A549 (cell line): ENCODE measurements around the gene RLN2. TPM values are rescaled to one million over a fixed set of nuclear protein-coding genes. Genes with fewer than 3 reads are reported as not detected.

ENCODE experiments used
- ATAC-seq, 2 experiments: fragments of 200-7000 bp in 1 of 2; fragments of >200 bp in 1 of 2; cut with Nextera tagmentation in 1 of 2; cut with Tn5 transposase in 1 of 2; 3 replicates each; pipeline versions ENCODE4 v1.8.0 to v1.9.1; 2018 to 2020; ENCODE audit warnings: mild to moderate bottlenecking in 1 of 2, moderate library complexity in 1 of 2
- CTCF ChIA-PET: fragments of 300-600 bp; sonication (Branson Sonifier 250); formaldehyde crosslinking; extraction: SDS; loops from one replicate; lab custom pipeline; 2021; ENCODE audit warnings: antibody characterized with exemption, inconsistent platforms; lab: Yijun Ruan, JAX
- POLR2A ChIA-PET: fragments of 350-600 bp; formaldehyde crosslinking; extraction: SDS; loops from one replicate; lab custom pipeline; 2021; ENCODE audit warnings: antibody characterized with exemption, inconsistent platforms; lab: Yijun Ruan, JAX
- DNase-seq, 2 experiments: peaks; one replicate each; pipeline versions ENCODE4 v3.0.0 to v3.0.0-alpha.2; 2011 to 2016; ENCODE audit warnings: low read depth in 1 of 2, low spot score in 1 of 2
- FAIRE-seq: peaks from 2 replicates; lab custom pipeline; 2011; peaks lifted over from hg19 to GRCh38; lab: Jason Lieb, UNC
- H3K27ac ChIP-seq, 2 experiments: fragments of >200 bp; sonication (Bioruptor Twin); formaldehyde crosslinking; 3 replicates each; pipeline ENCODE4 v1.5.1; 2016 to 2017
- H3K4me1 ChIP-seq: fragments of >200 bp; sonication (Bioruptor Twin); formaldehyde crosslinking; 3 replicates; pipeline ENCODE4 v1.6.1; 2016
- H3K4me2 ChIP-seq: fragments of >200 bp; sonication (Bioruptor Twin); formaldehyde crosslinking; 3 replicates; pipeline ENCODE4 v1.6.1; 2016
- H3K4me3 ChIP-seq: fragments of >200 bp; sonication (Bioruptor Twin); formaldehyde crosslinking; 3 replicates; pipeline ENCODE4 v1.5.1; 2016
- H3K9me3 ChIP-seq: fragments of >200 bp; sonication (Bioruptor Twin); formaldehyde crosslinking; 3 replicates; pipeline ENCODE4 v1.6.1; 2016
- BCL3 ChIP-seq: fragments of >200 bp; sonication (Bioruptor Twin); formaldehyde crosslinking; IDR thresholded peaks from 3 replicates; pipeline ENCODE4 v1.6.1; 2016
- BHLHE40 ChIP-seq: IDR thresholded peaks from 2 replicates; pipeline ENCODE4 v1.6.1; 2012; ENCODE audit warnings: low read depth, low read length, inconsistent platforms
- CEBPB ChIP-seq, 2 experiments: fragments of >200 bp in 1 of 2; sonication (Bioruptor Twin) in 1 of 2; formaldehyde crosslinking in 1 of 2; IDR thresholded peaks; 2 replicates each; pipeline ENCODE4 v1.6.1; 2012 to 2016
- CHD2 ChIP-seq: fragments of 150-350 bp; IDR thresholded peaks from 2 replicates; pipeline ENCODE4 v1.6.1; 2014; ENCODE audit warnings: low read length; ENCODE audit not compliant: partially characterized antibody
- E2F6 ChIP-seq: IDR thresholded peaks from 2 replicates; pipeline ENCODE4 v1.6.1; 2012; ENCODE audit warnings: low read depth, borderline replicate concordance
- EP300 ChIP-seq, 2 experiments: fragments of >200 bp; sonication (Bioruptor Twin); formaldehyde crosslinking; IDR thresholded peaks; 2 replicates in 1 of 2; 3 replicates in 1 of 2; pipeline ENCODE4 v1.6.1; 2016 to 2017
- ESRRA ChIP-seq: fragments of 150-350 bp; IDR thresholded peaks from 2 replicates; pipeline ENCODE4 v1.6.1; 2014; ENCODE audit warnings: mild to moderate bottlenecking, low read length, borderline replicate concordance
- HDAC2 ChIP-seq: fragments of 200-600 bp; sonication (generic); IDR thresholded peaks from 2 replicates; pipeline ENCODE4 v1.6.1; 2016
- HEYL ChIP-seq: fragments of 250-450 bp; sonication (Bioruptor Pico); IDR thresholded peaks from 2 replicates; pipeline ENCODE4 v1.8.0; 2021; ENCODE audit warnings: mild to moderate bottlenecking, moderate library complexity
- HMGXB4 ChIP-seq: fragments of 250-450 bp; sonication (Bioruptor Pico); IDR thresholded peaks from 2 replicates; pipeline ENCODE4 v1.5.0; 2021; ENCODE audit warnings: mild to moderate bottlenecking, moderate library complexity, borderline replicate concordance
- HOXA7 ChIP-seq: fragments of 250-450 bp; sonication (Bioruptor Pico); IDR thresholded peaks from 2 replicates; pipeline ENCODE4 v1.5.0; 2020; ENCODE audit warnings: mild to moderate bottlenecking, moderate library complexity
- HOXB5 ChIP-seq: fragments of 250-450 bp; sonication (Bioruptor Pico); IDR thresholded peaks from 2 replicates; pipeline ENCODE4 v1.5.0; 2020; ENCODE audit warnings: mild to moderate bottlenecking, moderate library complexity
- MAFK ChIP-seq: fragments of 450-650 bp; IDR thresholded peaks from 2 replicates; pipeline ENCODE4 v1.6.1; 2014; ENCODE audit not compliant: partially characterized antibody
- MAX ChIP-seq: IDR thresholded peaks from 2 replicates; pipeline ENCODE4 v1.6.1; 2012
- PBX3 ChIP-seq: IDR thresholded peaks from 2 replicates; pipeline ENCODE4 v1.6.1; 2012
- PHF8 ChIP-seq: fragments of 200-600 bp; sonication (generic); IDR thresholded peaks from 2 replicates; pipeline ENCODE4 v1.6.1; 2016; ENCODE audit warnings: low read depth, mild to moderate bottlenecking, antibody characterized with exemption, moderate library complexity, borderline replicate concordance
- REST ChIP-seq: fragments of 200-600 bp; sonication (generic); IDR thresholded peaks from 2 replicates; pipeline ENCODE4 v1.6.1; 2016; ENCODE audit warnings: antibody characterized with exemption, mild to moderate bottlenecking, moderate library complexity
- TP53 ChIP-seq: fragments of 250-450 bp; sonication (Bioruptor Pico); IDR thresholded peaks from 2 replicates; pipeline ENCODE4 v1.5.0; 2021; ENCODE audit warnings: mild to moderate bottlenecking, moderate library complexity
- USF2 ChIP-seq: fragments of 450-650 bp; IDR thresholded peaks from 2 replicates; pipeline ENCODE4 v1.6.1; 2014; ENCODE audit warnings: antibody characterized with exemption
- WGBS: methylation state at CpG from one replicate; pipeline ENCODE4 v1.1.6; 2017; ENCODE audit errors: missing lambda C conversion rate; 5-methylcytosine and 5-hydroxymethylcytosine counted together
- polyA plus RNA-seq, 4 experiments: library from polyadenylated mRNA; depleted of rRNA in 3 of 4; stranded (reverse); fragments of >200 nt; fragmentation: RNase III in 1 of 4; extraction: RNeasy Plus Mini Kit Qiagen cat#74134 plus additional on column Dnase treatment in 1 of 4; gene quantifications; 2 replicates in 3 of 4; 3 replicates in 1 of 4; pipeline ENCODE4 v1.2.3, GENCODE V29; 2011 to 2017

Gene RLN2
- polyA plus RNA-seq, 2 of the 4 experiments (the other 2 are of a cell fraction), result 0.34 to 1.5 TPM

- TF ChIP-seq HMGXB4 (CRISPR knock-in tag) (no peak), EP300 (IDR thresholded peaks at IDR 0.05) (no peak), ESRRA (no peak), HOXB5 (CRISPR knock-in tag) (no peak), PHF8 (no peak)
- TF ChIP-seq, all 56 proteins: peak for 0
Observed at GRCh38 chr9:5278486-5278885, 26.0 kb downstream of the RLN2 start (continued).

- H3K27ac ChIP-seq, result no peak overlapping the region
- ATAC-seq (no peak), DNase-seq (no peak), FAIRE-seq (no peak)
- no peaks in the 10 kb centered on the region for H3K4me1 ChIP-seq
- WGBS, result 78% methylated on average over 2 of the region's 2 CpGs
- no peak for TF ChIP-seq CHD2
- TF ChIP-seq E2F6, result no peak
- TF ChIP-seq USF2, result no peak
- no peak for TF ChIP-seq HOXA7 (CRISPR knock-in tag)
- no peak for TF ChIP-seq HEYL (CRISPR knock-in tag)
- TF ChIP-seq HDAC2, result no peak
- no peak for TF ChIP-seq MAFK
- TF ChIP-seq CEBPB (IDR thresholded peaks at IDR 0.05), result no peak
- no peak for TF ChIP-seq MAX
- TF ChIP-seq PBX3, result no peak
- no peak for TF ChIP-seq REST
- TF ChIP-seq TP53 (CRISPR knock-in tag), result no peak
- TF ChIP-seq BHLHE40, result no peak
- TF ChIP-seq BCL3, result no peak
- ChIA-PET CTCF (interaction anchor here (1.4 to 2.5 kb wide), 3 partner anchors 11 to 89 kb away, joined by 5 to 8 read pairs (median 6); no protein-coding TSS in a partner anchor), POLR2A (no interaction called here)
- no peak overlapping the region for H3K4me2 ChIP-seq
- no peaks in the 10 kb centered on the region for H3K9me3 ChIP-seq
- H3K4me3 ChIP-seq, result no peak overlapping the region
Observed at GRCh38 chr9:5274770-5275169, 29.7 kb downstream of the RLN2 start.
